GM23338 (cell line): ENCODE measurements around the gene OAS1.

ENCODE experiments used
- CREB1 ChIP-seq: fragments of 250-450 bp; sonication (Bioruptor Pico); IDR thresholded peaks from 2 replicates; pipeline ENCODE4 v1.5.0; 2020; ENCODE audit warnings: low read depth, mild to moderate bottlenecking, moderate library complexity
- EZH2 ChIP-seq: fragments of 200-600 bp; sonication (generic); IDR thresholded peaks from one replicate; pipeline ENCODE4 v1.8.0; 2017; ENCODE audit warnings: antibody characterized with exemption, mild to moderate bottlenecking, low read depth; ENCODE audit not compliant: unreplicated experiment
- EZH2phosphoT487 ChIP-seq: fragments of 200-600 bp; sonication (generic); IDR thresholded peaks from one replicate; pipeline ENCODE4 v1.8.1; 2018; ENCODE audit warnings: antibody characterized with exemption; ENCODE audit not compliant: unreplicated experiment
- JUNB ChIP-seq: IDR thresholded peaks from one replicate; pipeline ENCODE4 v1.6.1; 2016; ENCODE audit warnings: antibody characterized with exemption; ENCODE audit not compliant: unreplicated experiment
- NANOG ChIP-seq: IDR thresholded peaks from 2 replicates; pipeline ENCODE4 v1.6.1; 2016; ENCODE audit warnings: antibody characterized with exemption, borderline replicate concordance
- POLR2AphosphoS5 ChIP-seq: IDR thresholded peaks from 2 replicates; pipeline ENCODE4 v1.6.1; 2016; ENCODE audit warnings: antibody characterized with exemption, low read depth
- STAT1 ChIP-seq: IDR thresholded peaks from one replicate; pipeline ENCODE4 v1.6.1; 2016; ENCODE audit warnings: antibody characterized with exemption; ENCODE audit not compliant: unreplicated experiment
- ZNF114 ChIP-seq: fragments of 250-450 bp; sonication (Bioruptor Pico); IDR thresholded peaks from 2 replicates; pipeline ENCODE4 v1.5.0; 2020; ENCODE audit warnings: mild to moderate bottlenecking, moderate library complexity
- ZNF331 ChIP-seq: fragments of 250-450 bp; sonication (Bioruptor Pico); IDR thresholded peaks from 2 replicates; pipeline ENCODE4 v1.5.0; 2020; ENCODE audit warnings: low read depth, mild to moderate bottlenecking, moderate library complexity
- TF ChIP-seq, protein P1 (sequence below): IDR thresholded peaks from 2 replicates; pipeline ENCODE4 v1.6.1; 2016; ENCODE audit warnings: antibody characterized with exemption
- TF ChIP-seq, protein P2 (sequence below), 2 experiments: fragments of 200-600 bp in 1 of 2; sonication (generic) in 1 of 2; conservative IDR thresholded peaks; 2 replicates each; pipeline versions ENCODE4 v1.5.1 to v1.6.1; 2016 to 2017; ENCODE audit warnings: antibody characterized with exemption in 2 of 2, low read depth in 2 of 2, mild to moderate bottlenecking in 2 of 2, moderate library complexity in 1 of 2
- TF ChIP-seq, protein P3 (sequence below): IDR thresholded peaks from one replicate; pipeline ENCODE4 v1.6.1; 2018; ENCODE audit warnings: antibody characterized with exemption; ENCODE audit not compliant: unreplicated experiment
- TF ChIP-seq, protein P4 (sequence below): fragments of 250-450 bp; sonication (Bioruptor Pico); IDR thresholded peaks from 2 replicates; pipeline ENCODE4 v1.5.0; 2020; ENCODE audit warnings: mild to moderate bottlenecking, moderate library complexity

DNA sequence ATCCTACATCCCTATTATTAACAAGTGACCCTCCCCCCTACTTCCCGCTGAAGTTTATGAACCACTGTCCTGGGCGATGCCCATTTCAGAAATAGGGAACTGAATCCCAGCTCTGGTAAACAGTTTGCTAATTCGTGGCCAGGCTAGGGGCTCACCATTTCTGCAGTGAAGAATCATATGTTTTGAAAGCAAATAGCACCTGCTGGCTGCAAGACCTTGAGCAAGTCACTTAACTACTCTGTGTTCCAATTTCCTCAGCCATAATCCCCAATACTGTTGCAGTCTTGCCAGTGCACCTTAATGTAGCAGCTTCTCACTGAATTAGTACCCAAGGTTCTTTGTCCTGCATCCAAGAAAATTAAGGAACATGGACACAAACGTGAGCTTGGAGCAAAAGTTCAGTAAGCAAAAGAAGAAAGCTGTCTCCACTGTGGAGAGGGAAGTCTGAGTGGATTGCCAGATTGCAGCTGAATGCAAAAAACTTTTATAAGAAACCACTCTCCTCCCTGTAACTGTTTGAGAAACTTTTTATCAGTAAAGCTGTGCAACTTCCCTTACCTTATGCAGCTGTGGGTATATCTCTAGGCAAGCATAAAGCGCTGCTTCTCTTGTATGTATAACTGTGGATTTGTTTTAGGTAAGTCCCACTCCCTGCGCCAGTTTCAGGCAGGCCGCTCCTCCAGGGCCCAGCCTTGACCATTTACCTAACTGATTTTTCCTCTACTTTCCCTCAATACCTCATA, 824 bp downstream of the OAS1 start:
- TF ChIP-seq, protein P1, sequence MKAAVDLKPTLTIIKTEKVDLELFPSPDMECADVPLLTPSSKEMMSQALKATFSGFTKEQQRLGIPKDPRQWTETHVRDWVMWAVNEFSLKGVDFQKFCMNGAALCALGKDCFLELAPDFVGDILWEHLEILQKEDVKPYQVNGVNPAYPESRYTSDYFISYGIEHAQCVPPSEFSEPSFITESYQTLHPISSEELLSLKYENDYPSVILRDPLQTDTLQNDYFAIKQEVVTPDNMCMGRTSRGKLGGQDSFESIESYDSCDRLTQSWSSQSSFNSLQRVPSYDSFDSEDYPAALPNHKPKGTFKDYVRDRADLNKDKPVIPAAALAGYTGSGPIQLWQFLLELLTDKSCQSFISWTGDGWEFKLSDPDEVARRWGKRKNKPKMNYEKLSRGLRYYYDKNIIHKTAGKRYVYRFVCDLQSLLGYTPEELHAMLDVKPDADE = no peak
- TF ChIP-seq EZH2phosphoT487 (no peak), EZH2 (no peak), POLR2AphosphoS5 (no peak), CREB1 (CRISPR knock-in tag) (no peak), STAT1 (no peak), NANOG (no peak), ZNF114 (CRISPR knock-in tag) (no peak), ZNF331 (CRISPR knock-in tag) (no peak), JUNB (no peak)
- TF ChIP-seq, protein P2, sequence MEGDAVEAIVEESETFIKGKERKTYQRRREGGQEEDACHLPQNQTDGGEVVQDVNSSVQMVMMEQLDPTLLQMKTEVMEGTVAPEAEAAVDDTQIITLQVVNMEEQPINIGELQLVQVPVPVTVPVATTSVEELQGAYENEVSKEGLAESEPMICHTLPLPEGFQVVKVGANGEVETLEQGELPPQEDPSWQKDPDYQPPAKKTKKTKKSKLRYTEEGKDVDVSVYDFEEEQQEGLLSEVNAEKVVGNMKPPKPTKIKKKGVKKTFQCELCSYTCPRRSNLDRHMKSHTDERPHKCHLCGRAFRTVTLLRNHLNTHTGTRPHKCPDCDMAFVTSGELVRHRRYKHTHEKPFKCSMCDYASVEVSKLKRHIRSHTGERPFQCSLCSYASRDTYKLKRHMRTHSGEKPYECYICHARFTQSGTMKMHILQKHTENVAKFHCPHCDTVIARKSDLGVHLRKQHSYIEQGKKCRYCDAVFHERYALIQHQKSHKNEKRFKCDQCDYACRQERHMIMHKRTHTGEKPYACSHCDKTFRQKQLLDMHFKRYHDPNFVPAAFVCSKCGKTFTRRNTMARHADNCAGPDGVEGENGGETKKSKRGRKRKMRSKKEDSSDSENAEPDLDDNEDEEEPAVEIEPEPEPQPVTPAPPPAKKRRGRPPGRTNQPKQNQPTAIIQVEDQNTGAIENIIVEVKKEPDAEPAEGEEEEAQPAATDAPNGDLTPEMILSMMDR (conservative IDR thresholded peaks at IDR 0.05; ENCODE audit: low read depth in 2 of 2) = no peak
- TF ChIP-seq, protein P3, sequence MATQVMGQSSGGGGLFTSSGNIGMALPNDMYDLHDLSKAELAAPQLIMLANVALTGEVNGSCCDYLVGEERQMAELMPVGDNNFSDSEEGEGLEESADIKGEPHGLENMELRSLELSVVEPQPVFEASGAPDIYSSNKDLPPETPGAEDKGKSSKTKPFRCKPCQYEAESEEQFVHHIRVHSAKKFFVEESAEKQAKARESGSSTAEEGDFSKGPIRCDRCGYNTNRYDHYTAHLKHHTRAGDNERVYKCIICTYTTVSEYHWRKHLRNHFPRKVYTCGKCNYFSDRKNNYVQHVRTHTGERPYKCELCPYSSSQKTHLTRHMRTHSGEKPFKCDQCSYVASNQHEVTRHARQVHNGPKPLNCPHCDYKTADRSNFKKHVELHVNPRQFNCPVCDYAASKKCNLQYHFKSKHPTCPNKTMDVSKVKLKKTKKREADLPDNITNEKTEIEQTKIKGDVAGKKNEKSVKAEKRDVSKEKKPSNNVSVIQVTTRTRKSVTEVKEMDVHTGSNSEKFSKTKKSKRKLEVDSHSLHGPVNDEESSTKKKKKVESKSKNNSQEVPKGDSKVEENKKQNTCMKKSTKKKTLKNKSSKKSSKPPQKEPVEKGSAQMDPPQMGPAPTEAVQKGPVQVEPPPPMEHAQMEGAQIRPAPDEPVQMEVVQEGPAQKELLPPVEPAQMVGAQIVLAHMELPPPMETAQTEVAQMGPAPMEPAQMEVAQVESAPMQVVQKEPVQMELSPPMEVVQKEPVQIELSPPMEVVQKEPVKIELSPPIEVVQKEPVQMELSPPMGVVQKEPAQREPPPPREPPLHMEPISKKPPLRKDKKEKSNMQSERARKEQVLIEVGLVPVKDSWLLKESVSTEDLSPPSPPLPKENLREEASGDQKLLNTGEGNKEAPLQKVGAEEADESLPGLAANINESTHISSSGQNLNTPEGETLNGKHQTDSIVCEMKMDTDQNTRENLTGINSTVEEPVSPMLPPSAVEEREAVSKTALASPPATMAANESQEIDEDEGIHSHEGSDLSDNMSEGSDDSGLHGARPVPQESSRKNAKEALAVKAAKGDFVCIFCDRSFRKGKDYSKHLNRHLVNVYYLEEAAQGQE = no peak
- TF ChIP-seq, protein P4, sequence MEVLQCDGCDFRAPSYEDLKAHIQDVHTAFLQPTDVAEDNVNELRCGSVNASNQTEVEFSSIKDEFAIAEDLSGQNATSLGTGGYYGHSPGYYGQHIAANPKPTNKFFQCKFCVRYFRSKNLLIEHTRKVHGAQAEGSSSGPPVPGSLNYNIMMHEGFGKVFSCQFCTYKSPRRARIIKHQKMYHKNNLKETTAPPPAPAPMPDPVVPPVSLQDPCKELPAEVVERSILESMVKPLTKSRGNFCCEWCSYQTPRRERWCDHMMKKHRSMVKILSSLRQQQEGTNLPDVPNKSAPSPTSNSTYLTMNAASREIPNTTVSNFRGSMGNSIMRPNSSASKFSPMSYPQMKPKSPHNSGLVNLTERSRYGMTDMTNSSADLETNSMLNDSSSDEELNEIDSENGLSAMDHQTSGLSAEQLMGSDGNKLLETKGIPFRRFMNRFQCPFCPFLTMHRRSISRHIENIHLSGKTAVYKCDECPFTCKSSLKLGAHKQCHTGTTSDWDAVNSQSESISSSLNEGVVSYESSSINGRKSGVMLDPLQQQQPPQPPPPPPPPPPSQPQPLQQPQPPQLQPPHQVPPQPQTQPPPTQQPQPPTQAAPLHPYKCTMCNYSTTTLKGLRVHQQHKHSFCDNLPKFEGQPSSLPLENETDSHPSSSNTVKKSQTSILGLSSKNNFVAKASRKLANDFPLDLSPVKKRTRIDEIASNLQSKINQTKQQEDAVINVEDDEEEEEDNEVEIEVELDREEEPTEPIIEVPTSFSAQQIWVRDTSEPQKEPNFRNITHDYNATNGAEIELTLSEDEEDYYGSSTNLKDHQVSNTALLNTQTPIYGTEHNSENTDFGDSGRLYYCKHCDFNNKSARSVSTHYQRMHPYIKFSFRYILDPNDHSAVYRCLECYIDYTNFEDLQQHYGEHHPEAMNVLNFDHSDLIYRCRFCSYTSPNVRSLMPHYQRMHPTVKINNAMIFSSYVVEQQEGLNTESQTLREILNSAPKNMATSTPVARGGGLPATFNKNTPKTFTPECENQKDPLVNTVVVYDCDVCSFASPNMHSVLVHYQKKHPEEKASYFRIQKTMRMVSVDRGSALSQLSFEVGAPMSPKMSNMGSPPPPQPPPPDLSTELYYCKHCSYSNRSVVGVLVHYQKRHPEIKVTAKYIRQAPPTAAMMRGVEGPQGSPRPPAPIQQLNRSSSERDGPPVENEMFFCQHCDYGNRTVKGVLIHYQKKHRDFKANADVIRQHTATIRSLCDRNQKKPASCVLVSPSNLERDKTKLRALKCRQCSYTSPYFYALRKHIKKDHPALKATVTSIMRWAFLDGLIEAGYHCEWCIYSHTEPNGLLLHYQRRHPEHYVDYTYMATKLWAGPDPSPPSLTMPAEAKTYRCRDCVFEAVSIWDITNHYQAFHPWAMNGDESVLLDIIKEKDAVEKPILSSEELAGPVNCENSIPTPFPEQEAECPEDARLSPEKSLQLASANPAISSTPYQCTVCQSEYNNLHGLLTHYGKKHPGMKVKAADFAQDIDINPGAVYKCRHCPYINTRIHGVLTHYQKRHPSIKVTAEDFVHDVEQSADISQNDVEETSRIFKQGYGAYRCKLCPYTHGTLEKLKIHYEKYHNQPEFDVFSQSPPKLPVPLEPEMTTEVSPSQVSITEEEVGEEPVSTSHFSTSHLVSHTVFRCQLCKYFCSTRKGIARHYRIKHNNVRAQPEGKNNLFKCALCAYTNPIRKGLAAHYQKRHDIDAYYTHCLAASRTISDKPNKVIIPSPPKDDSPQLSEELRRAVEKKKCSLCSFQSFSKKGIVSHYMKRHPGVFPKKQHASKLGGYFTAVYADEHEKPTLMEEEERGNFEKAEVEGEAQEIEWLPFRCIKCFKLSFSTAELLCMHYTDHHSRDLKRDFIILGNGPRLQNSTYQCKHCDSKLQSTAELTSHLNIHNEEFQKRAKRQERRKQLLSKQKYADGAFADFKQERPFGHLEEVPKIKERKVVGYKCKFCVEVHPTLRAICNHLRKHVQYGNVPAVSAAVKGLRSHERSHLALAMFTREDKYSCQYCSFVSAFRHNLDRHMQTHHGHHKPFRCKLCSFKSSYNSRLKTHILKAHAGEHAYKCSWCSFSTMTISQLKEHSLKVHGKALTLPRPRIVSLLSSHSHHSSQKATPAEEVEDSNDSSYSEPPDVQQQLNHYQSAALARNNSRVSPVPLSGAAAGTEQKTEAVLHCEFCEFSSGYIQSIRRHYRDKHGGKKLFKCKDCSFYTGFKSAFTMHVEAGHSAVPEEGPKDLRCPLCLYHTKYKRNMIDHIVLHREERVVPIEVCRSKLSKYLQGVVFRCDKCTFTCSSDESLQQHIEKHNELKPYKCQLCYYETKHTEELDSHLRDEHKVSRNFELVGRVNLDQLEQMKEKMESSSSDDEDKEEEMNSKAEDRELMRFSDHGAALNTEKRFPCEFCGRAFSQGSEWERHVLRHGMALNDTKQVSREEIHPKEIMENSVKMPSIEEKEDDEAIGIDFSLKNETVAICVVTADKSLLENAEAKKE (CRISPR knock-in tag) = no peak
